GM20000 (cell line): ENCODE data around the gene CCNI.

Experiments used
- DNase-seq: peaks from one replicate; pipeline ENCODE4 v3.0.0; 2012; ENCODE audit warnings: low spot score
- TF ChIP-seq, protein P1 (sequence below): IDR thresholded peaks from 2 replicates; pipeline ENCODE4 v1.5.1; 2012; ENCODE audit warnings: mild to moderate bottlenecking, control low read depth; ENCODE audit errors: extremely low read depth, missing control alignments

CCNI gene

DNA sequence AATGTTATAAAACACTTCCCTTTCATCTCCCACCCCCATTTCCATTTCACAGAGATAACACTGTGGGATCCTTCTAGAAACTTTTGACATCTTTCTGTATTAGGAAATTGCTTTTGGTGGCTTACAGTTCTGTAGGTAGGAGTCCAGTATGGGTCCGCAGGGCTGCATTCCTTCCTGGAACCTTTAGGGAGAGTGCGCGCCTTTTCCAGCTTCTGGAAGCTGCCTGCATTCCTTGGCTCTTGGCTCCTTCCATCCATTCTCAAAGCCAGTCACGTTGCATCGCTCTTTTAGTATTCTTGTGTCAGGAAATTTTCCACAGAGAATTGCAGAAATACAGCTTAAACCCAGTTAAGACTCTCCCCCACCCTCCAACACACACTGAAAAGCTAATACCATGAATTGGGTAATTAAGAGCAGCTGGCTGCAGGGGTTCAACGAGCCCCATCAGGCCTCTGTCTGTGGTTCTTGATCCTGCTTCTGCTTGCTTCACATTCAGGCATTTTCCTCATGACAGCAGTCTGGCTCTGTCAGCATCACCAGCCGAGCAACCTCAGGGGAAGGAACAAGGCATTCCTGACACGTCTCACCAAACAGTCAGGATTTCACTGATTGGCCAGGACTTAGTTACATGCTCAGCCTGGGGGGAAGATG, 77.4 kb downstream of the CCNI start:
- DNase-seq: no peak
- TF ChIP-seq, protein P1, sequence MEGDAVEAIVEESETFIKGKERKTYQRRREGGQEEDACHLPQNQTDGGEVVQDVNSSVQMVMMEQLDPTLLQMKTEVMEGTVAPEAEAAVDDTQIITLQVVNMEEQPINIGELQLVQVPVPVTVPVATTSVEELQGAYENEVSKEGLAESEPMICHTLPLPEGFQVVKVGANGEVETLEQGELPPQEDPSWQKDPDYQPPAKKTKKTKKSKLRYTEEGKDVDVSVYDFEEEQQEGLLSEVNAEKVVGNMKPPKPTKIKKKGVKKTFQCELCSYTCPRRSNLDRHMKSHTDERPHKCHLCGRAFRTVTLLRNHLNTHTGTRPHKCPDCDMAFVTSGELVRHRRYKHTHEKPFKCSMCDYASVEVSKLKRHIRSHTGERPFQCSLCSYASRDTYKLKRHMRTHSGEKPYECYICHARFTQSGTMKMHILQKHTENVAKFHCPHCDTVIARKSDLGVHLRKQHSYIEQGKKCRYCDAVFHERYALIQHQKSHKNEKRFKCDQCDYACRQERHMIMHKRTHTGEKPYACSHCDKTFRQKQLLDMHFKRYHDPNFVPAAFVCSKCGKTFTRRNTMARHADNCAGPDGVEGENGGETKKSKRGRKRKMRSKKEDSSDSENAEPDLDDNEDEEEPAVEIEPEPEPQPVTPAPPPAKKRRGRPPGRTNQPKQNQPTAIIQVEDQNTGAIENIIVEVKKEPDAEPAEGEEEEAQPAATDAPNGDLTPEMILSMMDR: no peak

DNA sequence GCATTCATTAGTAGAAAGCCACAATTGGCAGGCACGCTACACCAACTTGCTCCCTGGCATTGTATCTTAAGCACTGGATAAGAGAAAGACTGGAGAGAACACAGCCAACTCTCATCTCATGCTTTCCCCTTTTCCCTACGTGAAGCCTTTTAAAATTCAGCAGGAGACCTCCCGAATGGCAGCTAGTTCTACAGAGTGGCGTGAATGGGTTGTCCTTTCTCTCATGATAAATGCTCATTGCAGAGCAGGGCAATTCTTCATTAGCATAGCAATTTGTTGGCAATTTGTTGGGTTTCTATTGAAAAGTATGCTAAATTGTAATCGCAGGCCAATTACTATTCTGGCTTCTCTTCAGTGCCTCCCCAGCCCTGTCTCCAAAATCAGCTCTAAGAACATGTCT, 78.3 kb downstream of the CCNI start:
- no peak for DNase-seq
- TF ChIP-seq, protein P1: no peak
